ENCODE measurements around the gene CD300C. TPM values are rescaled to one million over a fixed set of nuclear protein-coding genes. Genes with fewer than 3 reads are reported as not detected.

Gene CD300C
- total and polyA plus RNA-seq, 10 of the 15 experiments (the other 5 are each of a cell fraction or from before 2014, with no cell fraction given), result 0.12 to 0.38 (median 0.23) TPM; not detected in 3

GRCh38 chr17:74591503-74591902 is 45.6 kb upstream of the CD300C start (continued):
- TF ChIP-seq, protein P1, sequence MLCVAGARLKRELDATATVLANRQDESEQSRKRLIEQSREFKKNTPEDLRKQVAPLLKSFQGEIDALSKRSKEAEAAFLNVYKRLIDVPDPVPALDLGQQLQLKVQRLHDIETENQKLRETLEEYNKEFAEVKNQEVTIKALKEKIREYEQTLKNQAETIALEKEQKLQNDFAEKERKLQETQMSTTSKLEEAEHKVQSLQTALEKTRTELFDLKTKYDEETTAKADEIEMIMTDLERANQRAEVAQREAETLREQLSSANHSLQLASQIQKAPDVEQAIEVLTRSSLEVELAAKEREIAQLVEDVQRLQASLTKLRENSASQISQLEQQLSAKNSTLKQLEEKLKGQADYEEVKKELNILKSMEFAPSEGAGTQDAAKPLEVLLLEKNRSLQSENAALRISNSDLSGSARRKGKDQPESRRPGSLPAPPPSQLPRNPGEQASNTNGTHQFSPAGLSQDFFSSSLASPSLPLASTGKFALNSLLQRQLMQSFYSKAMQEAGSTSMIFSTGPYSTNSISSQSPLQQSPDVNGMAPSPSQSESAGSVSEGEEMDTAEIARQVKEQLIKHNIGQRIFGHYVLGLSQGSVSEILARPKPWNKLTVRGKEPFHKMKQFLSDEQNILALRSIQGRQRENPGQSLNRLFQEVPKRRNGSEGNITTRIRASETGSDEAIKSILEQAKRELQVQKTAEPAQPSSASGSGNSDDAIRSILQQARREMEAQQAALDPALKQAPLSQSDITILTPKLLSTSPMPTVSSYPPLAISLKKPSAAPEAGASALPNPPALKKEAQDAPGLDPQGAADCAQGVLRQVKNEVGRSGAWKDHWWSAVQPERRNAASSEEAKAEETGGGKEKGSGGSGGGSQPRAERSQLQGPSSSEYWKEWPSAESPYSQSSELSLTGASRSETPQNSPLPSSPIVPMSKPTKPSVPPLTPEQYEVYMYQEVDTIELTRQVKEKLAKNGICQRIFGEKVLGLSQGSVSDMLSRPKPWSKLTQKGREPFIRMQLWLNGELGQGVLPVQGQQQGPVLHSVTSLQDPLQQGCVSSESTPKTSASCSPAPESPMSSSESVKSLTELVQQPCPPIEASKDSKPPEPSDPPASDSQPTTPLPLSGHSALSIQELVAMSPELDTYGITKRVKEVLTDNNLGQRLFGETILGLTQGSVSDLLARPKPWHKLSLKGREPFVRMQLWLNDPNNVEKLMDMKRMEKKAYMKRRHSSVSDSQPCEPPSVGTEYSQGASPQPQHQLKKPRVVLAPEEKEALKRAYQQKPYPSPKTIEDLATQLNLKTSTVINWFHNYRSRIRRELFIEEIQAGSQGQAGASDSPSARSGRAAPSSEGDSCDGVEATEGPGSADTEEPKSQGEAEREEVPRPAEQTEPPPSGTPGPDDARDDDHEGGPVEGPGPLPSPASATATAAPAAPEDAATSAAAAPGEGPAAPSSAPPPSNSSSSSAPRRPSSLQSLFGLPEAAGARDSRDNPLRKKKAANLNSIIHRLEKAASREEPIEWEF (IDR thresholded peaks at IDR 0.05; ENCODE audit: insufficient replicate concordance, low read depth, low read length), result no peak
- TF ChIP-seq, protein P2, sequence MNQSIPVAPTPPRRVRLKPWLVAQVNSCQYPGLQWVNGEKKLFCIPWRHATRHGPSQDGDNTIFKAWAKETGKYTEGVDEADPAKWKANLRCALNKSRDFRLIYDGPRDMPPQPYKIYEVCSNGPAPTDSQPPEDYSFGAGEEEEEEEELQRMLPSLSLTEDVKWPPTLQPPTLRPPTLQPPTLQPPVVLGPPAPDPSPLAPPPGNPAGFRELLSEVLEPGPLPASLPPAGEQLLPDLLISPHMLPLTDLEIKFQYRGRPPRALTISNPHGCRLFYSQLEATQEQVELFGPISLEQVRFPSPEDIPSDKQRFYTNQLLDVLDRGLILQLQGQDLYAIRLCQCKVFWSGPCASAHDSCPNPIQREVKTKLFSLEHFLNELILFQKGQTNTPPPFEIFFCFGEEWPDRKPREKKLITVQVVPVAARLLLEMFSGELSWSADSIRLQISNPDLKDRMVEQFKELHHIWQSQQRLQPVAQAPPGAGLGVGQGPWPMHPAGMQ (IDR thresholded peaks at IDR 0.05; ENCODE audit: borderline replicate concordance), result no peak
- no peak for TF ChIP-seq SIX5 (IDR thresholded peaks at IDR 0.05; ENCODE audit: low read depth, low read length, severe bottlenecking)
- TF ChIP-seq, protein P3, sequence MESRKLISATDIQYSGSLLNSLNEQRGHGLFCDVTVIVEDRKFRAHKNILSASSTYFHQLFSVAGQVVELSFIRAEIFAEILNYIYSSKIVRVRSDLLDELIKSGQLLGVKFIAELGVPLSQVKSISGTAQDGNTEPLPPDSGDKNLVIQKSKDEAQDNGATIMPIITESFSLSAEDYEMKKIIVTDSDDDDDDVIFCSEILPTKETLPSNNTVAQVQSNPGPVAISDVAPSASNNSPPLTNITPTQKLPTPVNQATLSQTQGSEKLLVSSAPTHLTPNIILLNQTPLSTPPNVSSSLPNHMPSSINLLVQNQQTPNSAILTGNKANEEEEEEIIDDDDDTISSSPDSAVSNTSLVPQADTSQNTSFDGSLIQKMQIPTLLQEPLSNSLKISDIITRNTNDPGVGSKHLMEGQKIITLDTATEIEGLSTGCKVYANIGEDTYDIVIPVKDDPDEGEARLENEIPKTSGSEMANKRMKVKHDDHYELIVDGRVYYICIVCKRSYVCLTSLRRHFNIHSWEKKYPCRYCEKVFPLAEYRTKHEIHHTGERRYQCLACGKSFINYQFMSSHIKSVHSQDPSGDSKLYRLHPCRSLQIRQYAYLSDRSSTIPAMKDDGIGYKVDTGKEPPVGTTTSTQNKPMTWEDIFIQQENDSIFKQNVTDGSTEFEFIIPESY (IDR thresholded peaks at IDR 0.05), result no peak
- TF ChIP-seq, protein P4, sequence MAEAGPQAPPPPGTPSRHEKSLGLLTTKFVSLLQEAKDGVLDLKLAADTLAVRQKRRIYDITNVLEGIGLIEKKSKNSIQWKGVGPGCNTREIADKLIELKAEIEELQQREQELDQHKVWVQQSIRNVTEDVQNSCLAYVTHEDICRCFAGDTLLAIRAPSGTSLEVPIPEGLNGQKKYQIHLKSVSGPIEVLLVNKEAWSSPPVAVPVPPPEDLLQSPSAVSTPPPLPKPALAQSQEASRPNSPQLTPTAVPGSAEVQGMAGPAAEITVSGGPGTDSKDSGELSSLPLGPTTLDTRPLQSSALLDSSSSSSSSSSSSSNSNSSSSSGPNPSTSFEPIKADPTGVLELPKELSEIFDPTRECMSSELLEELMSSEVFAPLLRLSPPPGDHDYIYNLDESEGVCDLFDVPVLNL (IDR thresholded peaks at IDR 0.05; ENCODE audit: low read depth, low read length), result no peak
- no peak for TF ChIP-seq TARDBP (IDR thresholded peaks at IDR 0.05; ENCODE audit: borderline replicate concordance)
- TF ChIP-seq PAX8 (IDR thresholded peaks at IDR 0.05), result no peak

Measured in GM12878 (cell line).